ENCODE data around the gene OR1J1.

OR1J1 gene

DNA sequence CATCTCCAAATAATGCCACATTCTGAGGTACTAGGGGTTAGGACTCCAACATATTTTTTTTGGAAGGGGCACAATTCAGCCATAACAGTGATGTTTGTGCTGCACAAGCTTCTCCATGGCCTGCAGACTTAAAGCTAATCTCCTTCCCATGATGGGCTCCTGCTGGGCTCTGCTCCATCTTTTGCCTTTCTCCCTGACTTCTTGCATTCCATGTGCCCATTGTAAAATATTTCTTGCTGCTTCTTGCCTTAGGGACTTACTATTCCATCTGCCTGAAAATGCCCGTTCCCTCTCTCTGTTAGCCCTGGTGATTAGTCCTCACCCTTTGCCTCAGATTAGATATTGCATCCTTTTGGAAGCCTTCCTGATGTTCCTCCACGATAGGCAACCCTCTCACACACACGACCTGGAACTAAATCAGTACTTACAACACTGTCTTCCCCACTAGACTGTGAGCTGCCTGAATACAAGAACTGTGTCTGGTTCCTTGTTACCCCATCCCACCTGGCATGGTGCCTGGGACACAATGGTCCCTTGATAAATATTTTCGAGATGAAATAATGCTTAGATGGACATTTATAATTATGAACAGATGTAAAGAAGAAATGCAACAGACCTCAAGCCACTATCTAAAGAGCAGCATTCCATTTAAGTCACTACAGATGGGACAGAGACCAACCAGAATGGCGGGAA lies 33.5 kb downstream of the OR1J1 start:
- no peak for DNase-seq

DNA sequence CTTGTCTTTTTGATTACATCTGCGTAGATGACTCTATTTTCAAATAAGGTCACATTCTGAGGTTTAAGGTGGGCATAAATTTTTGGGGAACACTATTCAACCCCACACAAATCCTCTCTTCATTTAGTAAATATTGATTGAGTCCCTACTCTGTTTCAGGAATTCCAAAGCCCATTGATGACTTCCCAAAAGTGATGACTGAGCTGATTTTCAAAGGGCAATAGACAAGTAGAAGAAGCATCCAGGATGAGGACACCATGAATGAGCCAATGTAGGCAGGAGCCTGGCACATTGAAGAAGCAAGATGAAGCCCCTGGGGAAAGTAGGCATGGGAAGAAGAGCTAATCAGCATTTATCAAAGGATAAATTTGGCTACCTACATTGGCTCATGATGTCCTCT lies 35.2 kb downstream of the OR1J1 start:
- no peak for DNase-seq

All from CD4-positive, alpha-beta T cell treated with Interferon gamma for 1 hour (primary cell).